Stimulated activated CD4-positive, alpha-beta T cell treated with anti-CD3 and anti-CD28 coated beads, Interleukin-1b, Interleukin-23, amount 100 ng/mL, for 1 hour (primary cell): Measurements from ENCODE around the gene ARHGAP33.

Source experiments
- DNase-seq, 2 donors: peaks; one replicate each; pipeline ENCODE4 v3.0.0-alpha.2; 2020; ENCODE audit warnings: low read depth in 2 of 2

Gene ARHGAP33

DNA sequence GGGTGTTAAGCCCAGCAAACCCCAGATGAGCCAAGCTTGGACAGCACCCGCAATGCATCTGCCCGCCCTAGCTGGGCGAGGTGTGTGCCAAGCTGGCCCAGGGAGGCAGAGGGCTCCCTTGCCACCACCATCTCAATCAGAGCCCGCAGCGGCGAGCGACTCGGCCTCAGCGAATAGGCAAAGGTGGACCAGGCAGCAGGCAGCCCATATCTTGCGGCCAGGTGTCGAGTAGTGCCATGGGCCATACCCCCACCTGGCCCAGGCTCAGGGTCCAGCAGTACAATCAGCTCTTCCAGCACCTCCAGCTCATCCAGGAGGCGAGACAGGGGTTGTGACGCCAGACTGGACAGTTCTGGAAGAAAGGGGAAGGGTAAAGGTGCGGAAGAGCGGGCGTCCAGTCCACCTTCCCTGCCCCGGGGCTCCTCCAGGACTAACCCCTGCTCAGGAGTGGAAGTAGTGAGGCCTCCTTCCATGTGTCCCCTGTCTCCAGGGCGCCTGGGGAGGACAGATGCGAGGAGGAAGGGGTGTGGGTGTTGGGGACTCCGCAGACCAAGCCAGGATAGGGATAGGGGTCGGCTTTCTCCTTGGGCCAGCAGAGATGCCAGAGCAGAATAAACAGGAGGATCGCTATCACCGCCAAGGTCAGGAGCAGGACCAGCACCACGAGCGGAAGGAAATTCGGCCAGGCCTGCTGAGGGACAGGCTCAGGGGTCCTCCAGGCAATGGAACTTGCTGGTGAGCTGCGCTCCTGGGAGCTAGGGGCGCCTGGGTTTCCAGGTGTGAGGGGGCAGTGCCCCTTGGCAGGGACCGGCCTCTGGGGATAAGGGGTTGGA lies 35.9 kb upstream of the ARHGAP33 start:
- DNase-seq: no peak

DNA sequence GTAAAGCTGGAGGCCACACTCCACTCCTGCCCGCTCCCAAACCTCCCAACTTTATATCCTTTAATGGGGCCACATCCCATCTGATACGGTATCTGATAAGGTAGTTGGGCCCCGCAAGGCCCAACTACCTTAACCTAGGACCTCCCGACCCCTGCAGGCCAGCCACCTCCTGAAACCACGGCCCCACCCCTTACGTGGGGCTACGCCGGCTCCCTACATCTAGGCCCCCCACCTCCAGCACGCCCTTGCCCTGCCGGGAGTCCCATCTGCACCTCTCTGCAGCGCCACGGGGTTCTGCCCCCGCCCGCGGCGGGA lies 35.3 kb upstream of the ARHGAP33 start:
- no peak for DNase-seq

DNA sequence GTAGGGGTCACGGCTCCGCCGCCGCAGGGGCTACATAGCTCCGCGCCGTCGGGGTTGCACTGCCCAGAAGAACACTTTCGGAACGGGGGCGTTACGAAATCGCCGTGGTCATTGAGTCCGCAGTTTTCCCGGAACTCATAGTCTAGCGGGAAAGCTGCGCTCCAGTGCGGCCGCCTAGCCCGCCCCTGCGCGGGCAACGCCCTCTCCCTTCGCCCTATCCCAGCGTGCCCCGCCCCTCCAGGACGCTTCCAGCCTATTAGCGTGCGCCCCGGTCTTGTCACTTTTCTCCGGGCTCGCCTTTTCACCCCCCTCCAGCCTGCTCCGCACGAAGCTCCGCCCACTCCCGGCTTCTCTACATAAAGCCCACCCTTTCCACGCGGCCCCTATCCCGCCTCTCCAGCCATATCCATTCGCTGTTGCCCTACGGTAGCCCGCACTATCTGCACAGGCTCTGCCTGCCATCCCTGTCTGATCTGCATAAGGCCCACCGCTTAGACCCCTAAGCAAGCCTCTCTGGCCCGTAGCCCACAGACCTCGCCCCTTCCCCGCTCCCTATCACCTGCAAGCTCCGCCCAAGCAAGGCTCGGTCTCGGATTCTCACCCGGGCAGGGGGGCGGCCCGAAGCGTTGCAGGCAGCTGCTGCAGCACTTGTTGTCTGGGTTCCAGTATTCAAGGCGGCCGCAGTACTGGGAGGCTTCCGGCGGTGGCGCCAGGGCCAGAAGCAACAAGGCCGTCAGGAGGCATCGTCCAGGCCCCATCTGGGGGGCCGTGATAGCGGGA lies 34.8 kb upstream of the ARHGAP33 start:
- peak; percentile 80 to 86 for DNase-seq

DNA sequence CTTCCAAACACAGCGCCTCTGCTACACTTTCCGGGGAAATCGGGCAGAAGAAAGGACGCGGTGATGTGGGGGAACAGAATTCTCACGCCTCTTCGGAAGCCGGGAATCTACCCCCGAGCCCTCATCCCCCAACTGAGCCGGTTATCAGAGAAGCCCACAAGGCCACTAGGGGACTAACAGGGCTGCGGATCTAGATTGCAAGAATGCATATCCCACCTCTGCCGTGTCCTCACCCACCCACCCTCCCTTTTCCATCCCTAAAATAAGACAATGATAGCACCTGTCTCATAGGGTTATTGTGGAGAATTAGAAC lies 34.2 kb upstream of the ARHGAP33 start:
- DNase-seq: no peak

DNA sequence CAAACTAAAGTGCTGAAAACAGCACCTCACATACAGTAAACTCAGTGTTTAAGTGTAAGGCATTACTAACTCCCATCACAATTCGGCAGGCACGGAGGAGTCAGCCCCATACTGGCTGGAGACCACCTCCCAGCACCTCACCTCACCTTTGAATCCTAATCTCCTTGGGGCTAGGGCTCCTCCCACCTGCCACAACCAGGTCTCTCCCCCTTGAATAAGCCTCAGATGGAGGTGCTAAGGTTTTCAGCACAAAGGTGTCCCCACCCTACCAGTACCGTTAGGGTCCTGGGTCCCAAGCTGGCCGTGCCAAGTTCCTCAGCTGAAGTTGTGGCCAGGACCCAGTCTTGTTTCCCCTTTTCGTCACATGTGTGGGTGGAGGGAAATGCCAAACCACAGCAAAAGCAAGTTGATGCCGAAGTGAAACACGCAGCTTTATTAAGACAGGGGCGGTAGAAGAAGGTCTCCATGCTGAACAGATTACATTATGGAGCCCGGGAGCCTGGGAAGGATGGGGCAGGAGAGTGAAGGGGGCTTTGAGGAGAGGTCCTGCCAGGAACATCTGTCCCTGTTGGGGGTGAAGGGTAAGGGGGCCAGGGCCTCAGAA lies 33.1 kb upstream of the ARHGAP33 start, which contains the start of gene IGFLR1:
IGFLR1 (minus strand) TSS at position 332 of the 604 bp plus-strand sequence. CDS start 1,272 bp downstream, outside the sequence.
- peak in 1 of 2 donors; percentile 41 for DNase-seq

DNA sequence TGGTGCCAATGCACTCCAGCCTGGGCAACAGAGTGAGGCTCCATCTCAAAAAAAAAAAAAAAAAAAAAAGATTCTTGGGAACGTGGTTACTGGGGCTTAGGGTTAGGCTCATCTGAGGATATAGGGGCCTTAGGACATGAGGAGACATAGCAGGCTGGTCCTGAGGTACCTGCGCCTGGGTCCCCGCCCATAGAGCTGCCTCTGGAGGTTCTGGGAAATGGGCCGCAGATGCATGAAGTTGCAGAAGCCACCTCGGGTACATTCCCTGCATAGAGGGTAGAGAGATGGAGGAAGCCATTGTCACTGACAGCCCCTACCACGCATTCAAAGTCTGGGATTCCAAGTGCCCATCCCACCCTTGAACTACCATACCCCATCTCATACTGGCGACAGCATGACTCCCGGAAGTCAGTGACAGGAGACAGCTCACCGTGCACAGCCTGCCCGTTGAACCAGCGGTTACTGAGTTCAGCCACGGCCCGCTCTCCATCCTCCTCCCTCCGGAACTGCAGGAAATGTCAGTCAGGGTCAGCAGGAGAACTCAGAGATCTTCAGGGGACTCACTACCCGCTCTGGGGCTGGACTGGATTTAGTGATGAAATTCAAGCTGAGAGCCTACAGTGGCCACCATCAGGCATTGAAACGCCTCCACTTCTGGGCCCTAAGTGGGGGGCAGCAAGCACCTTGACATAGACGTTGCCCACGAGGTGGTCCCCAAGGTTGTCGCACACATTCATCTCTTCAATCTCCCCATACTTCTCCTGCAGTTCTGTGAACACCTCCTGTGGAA lies 31.5 kb upstream of the ARHGAP33 start:
- DNase-seq: no peak

DNA sequence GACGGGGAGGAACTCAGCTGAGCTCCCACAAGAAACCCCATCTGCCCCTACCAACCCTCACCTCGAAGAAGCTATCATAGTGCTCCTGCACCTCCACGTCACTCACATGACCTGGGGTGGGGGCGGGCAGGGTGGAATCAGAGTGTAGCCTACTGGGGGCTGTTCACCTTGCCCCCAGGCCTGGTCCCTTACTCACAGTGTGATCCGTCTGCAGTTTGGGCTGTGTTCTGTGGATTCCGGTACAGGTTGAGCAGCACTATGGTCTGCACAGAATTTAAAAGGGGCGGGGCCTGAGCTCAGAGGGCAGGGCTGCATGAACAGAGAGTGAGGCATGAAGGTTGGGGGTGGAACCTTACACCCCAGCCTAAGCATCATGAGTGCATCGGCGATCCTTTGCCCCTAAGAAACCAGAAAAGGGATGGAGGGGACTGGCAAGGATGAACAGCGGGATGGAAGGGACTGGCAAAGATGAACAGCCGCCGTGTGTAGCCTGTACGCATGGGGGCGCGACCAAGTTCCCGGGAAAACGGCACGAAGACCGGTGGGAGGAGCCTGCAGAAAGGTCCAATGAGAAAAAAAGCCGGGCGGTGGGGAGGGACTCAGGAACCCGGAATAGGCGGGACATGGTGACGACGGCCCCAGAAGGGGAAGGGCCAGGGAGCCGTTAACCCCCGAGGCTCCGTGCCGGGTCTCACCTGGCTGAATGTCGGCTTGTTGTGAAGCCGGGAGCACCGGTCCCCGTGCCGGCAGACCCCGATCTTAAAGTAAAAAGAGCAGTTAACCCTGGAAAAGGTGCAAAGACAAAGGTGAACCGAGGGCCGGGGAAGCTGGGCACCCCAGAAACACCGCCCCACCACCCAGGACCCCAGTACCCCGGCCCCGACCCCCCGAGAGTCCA lies 30.7 kb upstream of the ARHGAP33 start:
- peak; percentile 79 to 83 for DNase-seq

DNA sequence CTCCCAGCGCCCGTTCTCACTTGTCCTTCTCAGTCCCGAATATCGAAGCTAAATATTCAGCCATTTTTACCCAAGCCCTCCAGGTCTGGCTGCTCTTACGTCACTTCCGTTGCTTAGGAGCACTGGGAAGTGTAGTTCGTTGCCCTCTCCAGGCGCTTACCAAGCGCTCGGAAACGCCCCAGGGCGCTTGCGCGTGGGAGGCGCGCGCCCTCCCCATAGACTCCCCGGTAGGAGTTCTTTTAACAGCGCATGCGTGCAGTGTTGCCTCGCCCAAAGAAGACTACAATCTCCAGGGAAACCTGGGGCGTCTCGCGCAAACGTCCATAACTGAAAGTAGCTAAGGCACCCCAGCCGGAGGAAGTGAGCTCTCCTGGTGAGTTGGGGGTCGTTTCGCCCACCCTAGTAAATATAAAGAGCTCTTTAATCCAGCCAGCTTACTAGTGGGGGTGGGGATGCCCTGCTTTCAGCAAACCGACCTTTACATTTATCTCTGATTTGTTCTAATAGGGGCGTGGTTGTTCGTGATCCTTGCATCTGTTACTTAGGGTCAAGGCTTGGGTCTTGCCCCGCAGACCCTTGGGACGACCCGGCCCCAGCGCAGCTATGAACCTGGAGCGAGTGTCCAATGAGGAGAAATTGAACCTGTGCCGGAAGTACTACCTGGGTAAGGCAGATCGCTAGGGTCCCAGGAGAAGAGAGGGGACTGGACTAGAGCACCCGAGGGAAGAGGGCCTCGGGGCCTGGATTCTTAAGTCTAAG lies 29.9 kb upstream of the ARHGAP33 start, which contains the start of the genes PSENEN and U2AF1L4:
PSENEN (plus strand) TSS at position 324 of the 759 bp plus-strand sequence; CDS start at position 604, 280 bp downstream.
U2AF1L4 (minus strand) TSS at position 91 of the 759 bp plus-strand sequence; CDS start at position 64, 27 bp downstream.
- peak; percentile 78 to 96 for DNase-seq

DNA sequence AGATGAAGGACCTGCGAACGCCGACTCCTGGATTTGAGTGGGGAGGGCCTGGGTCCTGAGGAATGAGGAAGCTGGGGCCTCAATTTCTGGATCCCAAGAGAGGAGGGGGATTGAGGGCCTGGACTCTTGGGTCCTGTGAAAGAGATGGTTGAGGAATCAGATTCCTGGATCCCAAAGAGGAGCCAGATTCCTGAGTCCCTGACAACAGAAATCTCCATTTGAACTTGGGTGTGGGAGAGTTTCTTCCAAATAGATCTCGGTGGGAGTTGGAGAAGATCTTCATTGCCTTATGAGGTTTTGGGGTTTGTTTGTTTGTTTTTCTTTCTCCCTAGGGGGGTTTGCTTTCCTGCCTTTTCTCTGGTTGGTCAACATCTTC lies 29.3 kb upstream of the ARHGAP33 start:
- no peak for DNase-seq

DNA sequence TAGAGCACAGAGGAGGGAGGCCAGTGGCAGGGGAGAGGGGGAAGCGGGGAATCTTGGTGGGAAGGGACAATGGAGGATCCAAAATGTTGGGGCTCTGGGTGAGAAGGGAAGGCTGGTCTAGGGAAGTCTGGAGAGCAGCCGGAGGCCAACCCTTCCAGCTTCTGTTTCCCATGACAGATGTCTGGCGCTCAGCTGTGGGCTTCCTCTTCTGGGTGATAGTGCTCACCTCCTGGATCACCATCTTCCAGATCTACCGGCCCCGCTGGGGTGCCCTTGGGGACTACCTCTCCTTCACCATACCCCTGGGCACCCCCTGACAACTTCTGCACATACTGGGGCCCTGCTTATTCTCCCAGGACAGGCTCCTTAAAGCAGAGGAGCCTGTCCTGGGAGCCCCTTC lies 28.8 kb upstream of the ARHGAP33 start:
- DNase-seq: no peak

DNA sequence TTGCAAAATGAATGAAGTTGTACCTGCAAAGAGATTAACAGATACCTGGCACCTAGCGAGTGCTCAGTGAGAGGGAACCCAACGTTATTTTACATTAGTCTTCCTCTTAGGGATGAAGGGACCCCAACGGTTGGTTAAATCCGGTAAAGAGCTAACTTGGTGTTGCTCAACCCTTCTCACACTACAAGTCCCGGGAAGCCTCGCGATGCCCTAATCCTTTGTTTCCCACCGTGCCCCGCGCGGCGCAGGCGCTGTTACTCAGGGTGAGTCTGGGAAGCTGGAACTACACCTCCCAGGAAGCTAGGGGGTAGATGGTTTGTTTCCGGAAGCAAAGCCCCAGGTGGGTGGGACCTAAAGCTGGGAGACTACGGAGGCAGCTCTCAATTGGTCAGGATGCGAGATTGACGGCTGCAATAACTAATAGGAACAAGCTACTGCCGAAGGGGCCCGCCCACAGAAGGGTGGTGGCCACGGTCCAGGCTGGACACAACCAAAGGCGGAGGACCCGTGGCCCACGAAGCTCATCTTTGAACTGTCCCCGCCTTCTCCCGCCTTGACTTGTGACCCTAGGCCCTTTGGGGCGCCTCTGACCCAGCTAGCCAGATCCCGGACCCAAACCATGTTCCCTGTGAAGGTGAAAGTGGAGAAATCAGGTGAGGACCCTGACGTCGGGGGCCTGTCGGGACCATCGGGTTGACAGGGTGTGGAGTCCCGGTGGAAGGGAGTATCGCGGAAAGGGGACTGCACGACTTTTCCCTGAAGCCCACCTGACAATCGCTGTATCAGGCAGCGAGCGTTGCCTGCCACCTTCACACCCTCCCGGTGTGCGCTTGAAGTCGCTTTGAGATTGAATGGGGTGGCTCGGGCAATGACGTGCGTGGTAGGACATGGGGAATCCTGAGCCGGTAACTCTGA lies 27.0 kb upstream of the ARHGAP33 start, which contains the start of gene LIN37:
LIN37 (plus strand) TSS at position 471 of the 915 bp plus-strand sequence; CDS start at position 620, 149 bp downstream.
- peak; percentile 89 to 96 for DNase-seq

DNA sequence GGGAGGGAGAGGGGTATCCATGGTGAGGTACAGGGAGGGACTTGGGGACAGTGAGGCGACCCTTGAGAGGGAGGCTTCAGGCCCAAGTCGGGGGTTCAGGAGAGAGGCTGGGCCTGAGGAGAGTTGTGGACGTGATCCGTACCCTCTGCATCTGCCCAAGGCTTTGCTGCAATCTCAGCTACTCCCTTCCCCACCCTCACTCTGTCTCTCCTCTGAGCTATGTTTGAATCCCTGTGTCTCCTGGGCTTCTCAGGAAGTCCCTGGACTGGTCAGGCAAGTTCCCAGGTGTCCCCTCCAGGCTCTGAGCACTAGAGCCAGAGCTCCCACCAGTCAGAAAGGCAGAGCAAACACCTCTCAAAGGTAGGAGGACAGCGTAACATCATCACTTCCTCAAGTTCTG lies 25.2 kb upstream of the ARHGAP33 start:
- no peak for DNase-seq

DNA sequence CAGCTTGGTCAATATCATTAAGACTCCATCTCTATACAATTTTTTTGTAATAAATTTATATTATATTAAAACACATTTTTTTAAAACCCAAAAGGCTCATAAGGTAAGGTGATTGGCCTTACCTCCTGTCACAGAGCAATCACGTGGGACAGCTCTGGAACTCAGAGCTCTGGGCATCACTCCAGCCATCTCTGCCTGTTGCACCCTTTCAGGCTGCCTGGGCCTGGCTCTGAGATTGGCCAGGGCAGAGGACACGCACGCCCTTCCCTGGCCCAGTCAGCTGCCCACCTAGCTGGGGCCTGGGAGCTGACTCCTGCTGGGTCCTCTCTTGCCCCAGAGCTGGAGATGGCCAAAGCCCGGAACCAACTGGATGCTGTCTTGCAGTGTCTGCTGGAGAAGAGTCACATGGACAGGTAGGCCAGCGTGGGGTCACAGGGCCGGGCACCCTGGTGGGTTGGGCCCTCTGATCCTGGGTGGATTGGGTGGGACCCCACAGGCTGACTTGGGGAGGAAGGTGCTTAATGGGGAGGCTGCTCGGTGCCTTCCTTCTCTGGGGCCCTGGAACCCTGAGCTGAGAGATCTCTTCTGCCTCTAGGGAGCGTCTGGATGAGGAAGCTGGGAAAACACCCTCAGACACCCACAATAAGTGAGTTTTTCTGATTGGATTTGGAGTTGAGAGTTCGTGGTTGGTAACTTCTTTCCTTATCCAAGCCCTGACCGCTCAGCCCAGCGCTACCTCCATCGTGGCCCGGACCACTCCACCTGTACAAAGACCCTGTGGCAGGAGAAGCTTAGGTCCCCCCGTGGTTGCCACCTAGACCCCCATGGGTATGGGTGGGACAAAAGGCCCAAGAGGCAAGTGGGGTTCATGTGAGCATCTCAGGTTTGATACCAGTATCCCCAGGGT lies 23.3 kb upstream of the ARHGAP33 start:
- no peak for DNase-seq

DNA sequence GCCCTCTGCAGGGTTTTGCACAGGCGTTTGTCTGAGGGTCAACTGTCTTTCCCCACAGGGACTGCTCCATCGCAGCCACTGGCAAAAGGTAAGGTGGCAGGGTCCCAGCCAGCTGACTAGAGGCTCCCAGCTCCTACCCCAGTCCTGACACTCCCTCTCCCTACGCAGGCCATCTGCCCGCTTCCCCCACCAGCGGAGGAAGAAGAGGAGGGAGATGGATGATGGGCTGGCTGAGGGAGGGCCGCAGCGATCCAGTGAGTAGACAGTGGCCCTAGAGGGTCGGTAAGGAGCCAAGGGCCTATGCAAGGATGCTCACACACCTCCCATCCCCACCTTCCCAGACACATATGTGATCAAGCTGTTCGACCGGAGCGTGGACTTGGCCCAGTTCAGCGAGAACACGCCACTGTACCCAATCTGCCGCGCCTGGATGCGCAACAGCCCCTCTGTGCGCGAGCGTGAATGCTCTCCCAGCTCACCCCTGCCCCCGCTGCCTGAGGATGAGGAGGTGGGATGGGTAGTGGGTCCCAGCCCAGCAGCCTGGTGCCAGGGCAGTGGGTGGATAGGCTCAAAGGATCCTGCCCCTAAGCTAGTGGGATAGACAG lies 22.5 kb upstream of the ARHGAP33 start:
- DNase-seq: no peak

DNA sequence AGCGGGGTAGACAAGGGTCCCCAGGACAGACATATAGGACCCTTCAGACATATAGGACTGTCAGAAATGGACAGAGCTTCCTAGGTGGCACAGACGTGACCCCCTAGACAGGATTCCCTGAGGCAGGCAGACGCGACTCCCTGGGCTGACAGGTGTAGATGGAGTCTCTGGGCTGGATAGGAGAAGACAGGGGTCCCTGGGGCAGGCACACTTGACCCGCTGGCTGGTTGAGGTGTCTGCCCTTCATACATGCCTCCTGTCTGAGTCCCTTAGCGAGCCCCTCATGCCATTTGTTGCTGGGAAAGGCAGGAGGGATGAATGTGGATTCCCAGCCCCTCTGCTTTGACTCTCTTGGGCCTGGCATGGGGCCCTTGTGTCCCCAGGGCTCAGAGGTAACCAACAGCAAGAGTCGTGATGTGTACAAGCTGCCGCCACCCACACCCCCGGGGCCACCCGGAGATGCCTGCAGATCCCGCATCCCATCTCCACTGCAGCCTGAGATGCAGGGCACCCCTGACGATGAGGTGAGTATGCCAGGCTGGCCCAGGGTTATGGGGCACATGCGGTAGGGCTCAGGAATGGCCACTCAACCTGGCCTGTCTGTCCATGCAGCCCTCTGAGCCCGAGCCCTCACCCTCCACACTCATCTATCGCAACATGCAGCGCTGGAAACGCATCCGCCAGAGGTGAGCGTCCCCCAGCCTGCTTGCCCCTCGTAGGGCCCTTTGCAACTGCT lies 21.6 kb upstream of the ARHGAP33 start:
- DNase-seq: no peak

DNA sequence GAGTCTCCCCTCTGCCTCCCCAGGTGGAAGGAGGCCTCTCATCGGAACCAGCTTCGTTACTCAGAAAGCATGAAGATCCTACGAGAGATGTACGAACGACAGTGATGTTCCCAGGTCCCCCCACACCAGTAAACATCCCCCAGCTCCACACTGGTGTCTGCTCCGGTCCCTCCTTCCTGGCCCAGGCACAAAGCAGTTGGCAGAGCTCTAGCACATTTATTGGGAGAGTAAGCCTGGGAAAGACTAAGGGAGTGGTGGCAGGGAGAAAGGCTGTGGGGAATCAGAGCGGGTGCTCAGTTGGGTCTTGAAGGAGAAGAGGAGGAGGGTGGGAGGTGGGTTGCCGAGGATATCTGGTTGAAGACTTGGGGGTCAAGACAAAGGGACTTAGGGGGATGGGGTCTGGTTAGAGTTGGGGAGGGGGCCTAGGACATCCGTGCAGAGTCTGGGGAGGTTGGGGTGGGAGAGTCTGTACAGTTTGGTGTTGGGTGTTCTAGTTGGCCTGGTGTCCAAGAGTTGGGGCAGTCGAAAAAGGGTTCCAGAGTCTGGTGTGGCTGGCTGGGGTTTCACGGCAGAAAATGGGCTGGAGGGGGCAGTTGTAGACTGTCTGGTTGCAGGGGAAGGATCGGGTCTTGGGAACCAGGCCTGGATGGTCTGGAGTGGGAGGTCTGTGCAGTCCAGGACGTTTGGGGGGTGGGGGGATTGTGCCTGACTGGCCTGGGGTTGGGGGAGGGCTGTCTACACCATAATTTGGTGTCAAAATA lies 20.8 kb upstream of the ARHGAP33 start:
- no peak for DNase-seq
